Stimulated activated naive CD8-positive, alpha-beta T cell treated with anti-CD3 and anti-CD28 coated beads, Interleukin-15, Interleukin-2, amounts not matched to agents 100 U/mL and 50 U/mL, for 24 hours (primary cell): ENCODE measurements around the gene PSMD9.
"Not testable (repeated sequence)": the region's sequence is repeated elsewhere in the genome, so short reads cannot be mapped to it uniquely, and the experiment has no call there.

Experiments
- ATAC-seq: fragments of 150-1000 bp; cut with Tn5 transposase; one replicate; pipeline ENCODE4 v1.10.0; 2021
- DNase-seq: peaks from one replicate; pipeline ENCODE4 v3.0.0; 2021

The PSMD9 gene

GRCh38 chr12:121888478-121889273, at the start of gene PSMD9:
PSMD9 (plus strand) TSS chr12:121888790; CDS start chr12:121888857, 67 bp downstream.
- peak; percentile 95 for ATAC-seq
- DNase-seq: peak; percentile 100

DNA sequence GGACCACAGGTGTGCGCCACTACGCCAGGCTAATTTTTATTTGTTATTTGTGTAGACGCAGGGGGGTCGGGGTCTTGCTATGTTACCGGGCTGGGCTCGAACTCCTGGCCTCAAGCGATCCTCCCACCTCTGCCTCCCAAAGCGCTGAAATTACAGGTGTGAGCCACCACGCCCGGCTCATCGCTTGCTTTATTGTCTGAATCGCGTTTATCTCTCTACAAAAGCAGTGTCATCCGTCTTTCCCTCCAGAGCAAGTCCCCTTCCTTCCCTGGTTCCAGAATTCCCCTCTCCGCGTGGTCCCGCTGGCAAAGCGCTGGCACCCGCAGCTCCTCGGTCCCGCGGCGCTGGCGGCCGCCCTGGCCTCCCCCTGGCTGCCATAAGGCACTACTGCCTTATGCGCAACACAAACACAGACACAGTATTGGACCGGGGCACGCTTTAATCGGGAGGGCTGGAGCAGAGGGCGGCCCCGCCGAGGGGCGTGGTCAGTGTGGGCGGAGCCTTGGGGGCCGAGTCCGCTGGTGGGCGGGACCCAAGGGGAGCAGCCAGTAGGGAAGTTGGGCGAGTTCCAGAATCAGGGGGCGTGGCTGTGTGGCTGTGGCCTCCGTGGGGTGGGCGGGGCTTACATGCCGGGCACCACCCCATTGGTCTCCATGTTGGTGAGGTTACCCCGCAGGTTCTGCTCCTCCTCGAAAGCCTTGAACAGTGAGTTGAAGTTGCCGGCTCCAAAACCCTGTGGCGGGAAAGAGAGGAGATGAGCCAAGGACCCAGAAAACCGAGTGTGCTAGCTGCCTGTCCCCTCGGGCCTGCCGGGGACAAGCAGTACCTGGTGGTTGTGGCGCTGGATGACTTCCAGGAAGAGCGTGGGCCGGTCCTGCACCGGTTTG, 49.2 kb upstream of the PSMD9 start:
- DNase-seq (peak; percentile 100), ATAC-seq (peak; percentile 98)

DNA sequence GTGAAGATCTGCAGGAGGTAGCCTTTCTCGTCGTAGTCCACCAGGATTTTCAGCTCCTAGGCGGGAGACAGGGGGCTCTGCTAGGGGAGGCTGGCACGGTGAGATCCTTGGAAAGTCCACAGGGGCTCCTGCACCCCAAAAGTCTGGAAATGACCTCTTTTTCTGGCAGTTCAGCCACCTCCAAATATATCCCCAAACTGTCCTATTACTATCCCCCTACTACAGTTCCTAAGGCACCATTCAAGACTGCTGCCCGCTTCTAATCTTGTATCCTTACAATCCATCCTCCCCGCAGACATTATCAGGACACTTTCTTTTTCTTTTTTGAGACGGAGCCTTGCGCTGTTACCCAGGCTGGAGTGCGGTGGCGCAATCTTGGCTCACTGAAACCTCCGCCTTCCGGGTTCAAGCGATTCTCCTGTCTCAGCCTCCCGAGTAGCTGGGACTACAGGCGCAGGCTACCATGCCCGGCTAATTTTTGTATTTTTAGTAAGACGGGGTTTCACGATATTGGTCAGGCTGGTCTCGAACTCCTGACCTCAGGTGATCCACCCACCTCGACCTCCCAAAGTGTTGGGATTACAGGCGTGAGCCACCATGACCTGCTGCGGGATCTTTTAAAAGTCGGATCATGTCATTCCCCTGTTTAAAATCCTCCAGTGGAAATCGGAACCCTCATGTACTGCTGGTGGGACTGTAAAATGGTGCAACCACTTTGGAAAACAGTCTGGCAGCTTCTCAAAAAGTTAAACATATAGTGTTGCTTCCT, 48.4 kb upstream of the PSMD9 start:
- no peak for ATAC-seq
- no peak for DNase-seq

GRCh38 chr12:121843236-121843982, 45.2 kb upstream of the PSMD9 start:
- ATAC-seq (no peak), DNase-seq (no peak)

- DNase-seq (no peak), ATAC-seq (no peak)
These were observed 42.9 kb upstream of the PSMD9 start for GRCh38 chr12:121845701-121846100.

DNA sequence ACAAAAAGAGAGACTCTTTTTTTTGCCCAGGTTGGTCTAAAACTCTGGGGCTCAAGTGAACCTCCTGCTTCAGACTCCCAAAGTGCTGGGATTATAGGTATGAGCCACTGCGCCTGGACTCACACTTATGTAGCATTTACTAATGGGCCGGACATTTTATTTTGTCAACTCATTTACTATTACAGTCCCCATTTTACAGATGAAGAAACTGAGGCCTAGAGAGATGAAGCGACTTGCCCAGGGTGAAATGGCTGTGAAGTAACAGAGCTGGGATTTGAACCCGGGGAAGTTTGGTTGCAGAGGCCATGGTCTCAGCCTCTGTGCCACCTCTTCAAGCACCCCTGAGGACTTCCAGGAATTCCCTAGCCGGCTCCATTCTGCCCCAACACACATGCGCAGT, 39.4 kb upstream of the PSMD9 start:
- DNase-seq: no peak
- ATAC-seq: no peak

DNA sequence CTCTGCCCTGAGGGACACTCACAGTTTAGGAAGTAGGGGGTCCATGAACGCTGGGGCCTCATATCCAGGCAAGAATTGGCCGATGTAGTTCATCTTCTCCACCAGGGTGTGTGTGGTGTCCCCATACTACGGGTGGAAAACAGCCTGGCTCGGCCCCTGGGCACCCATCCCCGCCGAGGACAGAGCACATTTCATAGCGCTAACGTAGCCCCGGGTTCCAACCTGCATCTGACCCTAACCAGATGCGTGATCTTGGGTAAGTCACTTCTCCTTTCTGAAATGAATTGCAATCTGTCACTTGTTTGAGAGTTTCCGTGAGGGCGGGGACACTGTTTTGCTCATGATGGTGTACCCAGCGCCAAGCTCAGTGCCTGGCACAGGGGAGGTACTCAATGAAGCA, 38.9 kb upstream of the PSMD9 start:
- ATAC-seq (no peak), DNase-seq (no peak)

DNA sequence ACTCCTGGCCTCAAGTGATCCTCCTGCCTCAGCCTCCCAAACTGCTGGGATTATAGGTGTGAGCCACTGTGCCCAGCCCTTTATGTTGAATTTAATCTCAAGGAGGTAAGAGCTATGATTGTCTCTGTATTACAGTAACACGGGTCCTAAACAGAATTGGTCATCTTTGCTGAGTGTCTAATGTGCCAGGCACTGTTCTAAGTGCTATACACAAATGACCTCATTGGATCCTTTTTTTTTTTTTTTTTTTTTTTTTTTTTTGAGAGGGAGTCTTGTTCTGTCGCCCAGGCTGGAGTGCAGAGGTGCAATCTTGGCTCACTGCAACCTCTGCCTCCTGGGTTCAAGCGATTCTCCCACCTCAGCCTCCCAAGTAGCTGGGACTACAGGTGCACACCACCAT, 36.2 kb upstream of the PSMD9 start:
- not testable (repeated sequence) for ATAC-seq, DNase-seq

DNA sequence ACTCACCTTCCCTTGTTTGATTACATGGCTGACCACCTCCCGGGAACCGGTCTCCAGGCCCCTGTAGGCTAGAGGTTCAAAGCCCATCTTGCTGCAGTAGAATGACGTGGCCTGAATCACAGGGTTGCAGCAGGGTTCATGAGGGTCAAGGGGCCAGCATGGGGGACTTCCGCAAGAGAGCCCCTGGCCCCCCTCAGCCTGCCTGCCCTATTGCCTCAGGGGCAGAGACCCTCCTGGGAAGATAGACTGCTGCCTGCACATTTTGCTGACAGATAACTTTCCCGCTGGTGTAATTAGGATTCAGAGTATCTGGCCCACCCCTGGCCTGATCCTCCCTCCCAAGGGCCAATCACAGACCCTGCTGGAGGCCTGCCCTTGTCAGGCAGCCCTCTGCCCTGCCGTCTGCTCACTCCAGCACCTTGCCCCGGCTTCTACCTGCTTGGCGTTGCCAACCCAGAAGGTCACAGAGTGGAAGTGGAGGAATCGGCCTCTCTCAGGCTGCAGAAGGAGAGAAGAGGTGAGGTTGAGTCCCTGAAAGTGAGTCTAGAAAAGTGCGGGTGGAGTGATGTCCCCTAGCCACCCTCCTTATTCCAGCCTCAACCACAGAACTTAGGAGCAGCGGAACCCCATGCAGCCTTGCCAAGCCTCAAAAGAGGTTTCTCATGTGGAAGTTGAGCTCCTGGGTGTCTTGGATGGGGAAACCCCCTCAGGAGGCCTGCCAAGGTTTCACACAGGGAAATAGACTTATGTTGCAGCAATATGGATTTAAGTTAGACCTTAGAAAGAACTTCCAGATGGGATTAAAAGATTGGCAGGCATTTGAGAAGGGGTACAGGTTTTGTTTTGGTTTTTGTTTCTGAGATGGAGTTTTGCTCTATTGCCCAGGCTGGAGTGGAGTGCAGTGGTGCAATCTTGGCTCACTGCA, 31.0 kb upstream of the PSMD9 start:
- DNase-seq (no peak), ATAC-seq (no peak)

DNA sequence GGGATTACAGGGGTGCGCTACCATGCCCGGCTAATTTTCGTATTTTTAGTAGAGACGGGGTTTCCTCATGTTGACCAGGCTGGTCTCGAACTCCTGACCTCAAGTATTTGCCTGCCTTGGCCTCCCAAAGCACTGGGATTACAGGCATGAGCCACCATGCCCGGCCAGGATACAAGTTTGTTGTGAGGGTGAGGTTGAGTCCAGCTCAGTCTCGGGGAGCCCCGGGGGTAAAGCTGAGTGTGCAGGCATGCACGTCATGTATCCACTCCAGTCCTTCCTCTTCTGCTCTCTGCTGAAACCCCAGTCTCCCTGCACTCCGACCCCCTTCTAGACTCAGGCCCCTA, 30.3 kb upstream of the PSMD9 start:
- DNase-seq (no peak), ATAC-seq (no peak)

- DNase-seq: no peak
These were observed 29.7 kb upstream of the PSMD9 start, which contains the start of gene HPD for GRCh38 chr12:121858662-121859572. HPD (minus strand) TSS chr12:121858859; CDS start chr12:121858823, 36 bp downstream.

GRCh38 chr12:121860257-121860656, 28.3 kb upstream of the PSMD9 start:
- ATAC-seq: no peak
- no peak for DNase-seq

More at GRCh38 chr12:121858662-121859572, 29.7 kb upstream of the PSMD9 start, which contains the start of gene HPD:
- ATAC-seq: no peak

GRCh38 chr12:121860699-121861098, 27.9 kb upstream of the PSMD9 start:
- not testable (repeated sequence) for DNase-seq

DNA sequence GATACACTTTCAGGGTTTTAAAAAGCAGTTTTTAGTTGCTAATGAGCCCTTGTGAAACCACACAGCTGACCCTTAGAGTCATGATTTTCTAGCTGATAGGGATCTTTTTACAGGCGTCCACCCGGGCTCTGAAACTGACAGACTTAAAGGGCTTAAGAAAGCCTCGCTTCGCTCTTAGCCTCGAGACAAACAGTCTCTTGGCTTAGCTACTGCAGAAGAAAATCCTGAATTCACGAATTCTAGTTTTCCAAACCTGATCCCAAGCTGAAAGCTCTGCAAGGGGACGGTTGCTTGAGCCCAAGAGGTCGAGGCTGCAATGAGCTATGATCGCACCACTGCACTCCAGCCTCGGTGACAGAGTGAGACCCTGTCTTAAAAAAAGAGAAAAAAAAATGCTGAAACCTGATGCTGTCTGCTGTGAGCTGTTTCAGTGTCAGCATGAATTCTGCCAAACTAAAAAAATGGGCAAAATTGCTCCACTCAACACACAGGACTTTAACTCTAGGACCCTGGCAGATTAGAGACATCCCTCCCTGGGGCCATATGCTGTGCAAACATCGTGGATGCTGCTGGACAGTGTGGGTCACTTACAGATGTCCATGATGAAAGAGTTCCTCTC, 26.8 kb upstream of the PSMD9 start:
- no peak for ATAC-seq
- no peak for DNase-seq

More at GRCh38 chr12:121860699-121861098, 27.9 kb upstream of the PSMD9 start:
- not testable (repeated sequence) for ATAC-seq

DNA sequence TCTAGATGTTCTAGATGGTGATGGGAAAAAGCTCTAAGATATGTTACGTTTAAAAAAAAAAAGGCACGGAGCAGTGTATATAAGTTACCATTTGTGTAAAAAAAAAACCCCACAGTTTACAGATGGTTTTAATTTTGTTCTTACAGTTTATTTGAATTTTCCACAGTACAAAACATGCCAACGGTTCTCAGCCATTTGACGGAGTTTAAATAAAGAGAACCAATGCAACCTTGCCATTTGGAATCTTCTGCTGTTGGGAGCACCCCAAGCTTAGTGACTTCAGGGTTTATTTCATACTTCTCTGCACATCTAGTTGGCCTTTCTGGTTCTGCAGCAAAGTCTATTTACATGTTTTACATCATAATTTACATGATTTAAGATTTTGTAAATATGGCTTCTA, 22.3 kb upstream of the PSMD9 start:
- no peak for ATAC-seq
- no peak for DNase-seq

DNA sequence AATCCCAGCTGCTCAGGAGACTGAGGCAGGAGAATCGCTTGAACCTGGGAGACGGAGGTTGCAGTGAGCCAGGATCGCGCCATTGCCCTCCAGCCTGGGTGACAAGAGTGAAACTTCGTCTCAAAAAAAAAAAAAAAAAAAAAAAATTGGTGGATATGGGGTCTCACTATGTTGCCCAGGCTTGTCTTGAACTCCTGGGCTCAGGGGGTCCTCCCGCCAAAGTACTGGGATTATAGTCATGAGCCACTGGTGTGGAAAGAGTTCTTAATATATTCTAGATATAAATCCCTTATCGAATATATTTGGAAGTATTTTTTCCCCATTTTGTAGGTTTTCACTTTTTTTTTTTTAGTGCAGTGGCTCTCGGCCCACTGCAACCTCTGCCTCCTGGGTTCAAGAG, 19.4 kb upstream of the PSMD9 start:
- ATAC-seq, DNase-seq: not testable (repeated sequence)

- no peak for ATAC-seq
- no peak for DNase-seq
These were observed 17.1 kb upstream of the PSMD9 start for GRCh38 chr12:121871467-121871866.

- ATAC-seq (peak; percentile 83), DNase-seq (no peak)
These were observed 15.9 kb upstream of the PSMD9 start for GRCh38 chr12:121872546-121873215.
